GM23338 (cell line): ENCODE data around the gene FBXO11. TPM values are rescaled to one million over a fixed set of nuclear protein-coding genes. Genes with fewer than 3 reads are reported as not detected.

ENCODE experiments used
- CREB1 ChIP-seq: fragments of 250-450 bp; sonication (Bioruptor Pico); IDR thresholded peaks from 2 replicates; pipeline ENCODE4 v1.5.0; 2020; ENCODE audit warnings: low read depth, mild to moderate bottlenecking, moderate library complexity
- EZH2phosphoT487 ChIP-seq: fragments of 200-600 bp; sonication (generic); IDR thresholded peaks from one replicate; pipeline ENCODE4 v1.8.1; 2018; ENCODE audit warnings: antibody characterized with exemption; ENCODE audit not compliant: unreplicated experiment
- JUNB ChIP-seq: IDR thresholded peaks from one replicate; pipeline ENCODE4 v1.6.1; 2016; ENCODE audit warnings: antibody characterized with exemption; ENCODE audit not compliant: unreplicated experiment
- NANOG ChIP-seq: IDR thresholded peaks from 2 replicates; pipeline ENCODE4 v1.6.1; 2016; ENCODE audit warnings: antibody characterized with exemption, borderline replicate concordance
- POLR2AphosphoS5 ChIP-seq: IDR thresholded peaks from 2 replicates; pipeline ENCODE4 v1.6.1; 2016; ENCODE audit warnings: antibody characterized with exemption, low read depth
- REST ChIP-seq: IDR thresholded peaks from one replicate; pipeline ENCODE4 v1.6.1; 2018; ENCODE audit warnings: antibody characterized with exemption; ENCODE audit not compliant: unreplicated experiment
- STAT1 ChIP-seq: IDR thresholded peaks from one replicate; pipeline ENCODE4 v1.6.1; 2016; ENCODE audit warnings: antibody characterized with exemption; ENCODE audit not compliant: unreplicated experiment
- ZNF114 ChIP-seq: fragments of 250-450 bp; sonication (Bioruptor Pico); IDR thresholded peaks from 2 replicates; pipeline ENCODE4 v1.5.0; 2020; ENCODE audit warnings: mild to moderate bottlenecking, moderate library complexity
- ZNF331 ChIP-seq: fragments of 250-450 bp; sonication (Bioruptor Pico); IDR thresholded peaks from 2 replicates; pipeline ENCODE4 v1.5.0; 2020; ENCODE audit warnings: low read depth, mild to moderate bottlenecking, moderate library complexity
- polyA plus RNA-seq: library from polyadenylated mRNA; unstranded; fragments of >200 nt; fragmentation: Nextera tagmentation; extraction: Ambion mirVana; gene quantifications from 2 replicates; pipeline ENCODE4 v1.2.1, GENCODE V29; 2016
- total RNA-seq: library from RNA; depleted of rRNA; stranded (reverse); fragments of >200 nt; shearing (Covaris generic); gene quantifications from 2 replicates; pipeline ENCODE4 v1.2.3, GENCODE V29; 2014
- TF ChIP-seq, protein P1 (sequence below): fragments of 250-450 bp; sonication (Bioruptor Pico); IDR thresholded peaks from 2 replicates; pipeline ENCODE4 v1.5.0; 2020; ENCODE audit warnings: mild to moderate bottlenecking, moderate library complexity
- TF ChIP-seq, protein P2 (sequence below): IDR thresholded peaks from 2 replicates; pipeline ENCODE4 v1.6.1; 2016; ENCODE audit warnings: antibody characterized with exemption

FBXO11 gene
- total and polyA plus RNA-seq, 2 experiments from 2014 or later, result 21.5 to 52.7 TPM

- TF ChIP-seq, protein P1, sequence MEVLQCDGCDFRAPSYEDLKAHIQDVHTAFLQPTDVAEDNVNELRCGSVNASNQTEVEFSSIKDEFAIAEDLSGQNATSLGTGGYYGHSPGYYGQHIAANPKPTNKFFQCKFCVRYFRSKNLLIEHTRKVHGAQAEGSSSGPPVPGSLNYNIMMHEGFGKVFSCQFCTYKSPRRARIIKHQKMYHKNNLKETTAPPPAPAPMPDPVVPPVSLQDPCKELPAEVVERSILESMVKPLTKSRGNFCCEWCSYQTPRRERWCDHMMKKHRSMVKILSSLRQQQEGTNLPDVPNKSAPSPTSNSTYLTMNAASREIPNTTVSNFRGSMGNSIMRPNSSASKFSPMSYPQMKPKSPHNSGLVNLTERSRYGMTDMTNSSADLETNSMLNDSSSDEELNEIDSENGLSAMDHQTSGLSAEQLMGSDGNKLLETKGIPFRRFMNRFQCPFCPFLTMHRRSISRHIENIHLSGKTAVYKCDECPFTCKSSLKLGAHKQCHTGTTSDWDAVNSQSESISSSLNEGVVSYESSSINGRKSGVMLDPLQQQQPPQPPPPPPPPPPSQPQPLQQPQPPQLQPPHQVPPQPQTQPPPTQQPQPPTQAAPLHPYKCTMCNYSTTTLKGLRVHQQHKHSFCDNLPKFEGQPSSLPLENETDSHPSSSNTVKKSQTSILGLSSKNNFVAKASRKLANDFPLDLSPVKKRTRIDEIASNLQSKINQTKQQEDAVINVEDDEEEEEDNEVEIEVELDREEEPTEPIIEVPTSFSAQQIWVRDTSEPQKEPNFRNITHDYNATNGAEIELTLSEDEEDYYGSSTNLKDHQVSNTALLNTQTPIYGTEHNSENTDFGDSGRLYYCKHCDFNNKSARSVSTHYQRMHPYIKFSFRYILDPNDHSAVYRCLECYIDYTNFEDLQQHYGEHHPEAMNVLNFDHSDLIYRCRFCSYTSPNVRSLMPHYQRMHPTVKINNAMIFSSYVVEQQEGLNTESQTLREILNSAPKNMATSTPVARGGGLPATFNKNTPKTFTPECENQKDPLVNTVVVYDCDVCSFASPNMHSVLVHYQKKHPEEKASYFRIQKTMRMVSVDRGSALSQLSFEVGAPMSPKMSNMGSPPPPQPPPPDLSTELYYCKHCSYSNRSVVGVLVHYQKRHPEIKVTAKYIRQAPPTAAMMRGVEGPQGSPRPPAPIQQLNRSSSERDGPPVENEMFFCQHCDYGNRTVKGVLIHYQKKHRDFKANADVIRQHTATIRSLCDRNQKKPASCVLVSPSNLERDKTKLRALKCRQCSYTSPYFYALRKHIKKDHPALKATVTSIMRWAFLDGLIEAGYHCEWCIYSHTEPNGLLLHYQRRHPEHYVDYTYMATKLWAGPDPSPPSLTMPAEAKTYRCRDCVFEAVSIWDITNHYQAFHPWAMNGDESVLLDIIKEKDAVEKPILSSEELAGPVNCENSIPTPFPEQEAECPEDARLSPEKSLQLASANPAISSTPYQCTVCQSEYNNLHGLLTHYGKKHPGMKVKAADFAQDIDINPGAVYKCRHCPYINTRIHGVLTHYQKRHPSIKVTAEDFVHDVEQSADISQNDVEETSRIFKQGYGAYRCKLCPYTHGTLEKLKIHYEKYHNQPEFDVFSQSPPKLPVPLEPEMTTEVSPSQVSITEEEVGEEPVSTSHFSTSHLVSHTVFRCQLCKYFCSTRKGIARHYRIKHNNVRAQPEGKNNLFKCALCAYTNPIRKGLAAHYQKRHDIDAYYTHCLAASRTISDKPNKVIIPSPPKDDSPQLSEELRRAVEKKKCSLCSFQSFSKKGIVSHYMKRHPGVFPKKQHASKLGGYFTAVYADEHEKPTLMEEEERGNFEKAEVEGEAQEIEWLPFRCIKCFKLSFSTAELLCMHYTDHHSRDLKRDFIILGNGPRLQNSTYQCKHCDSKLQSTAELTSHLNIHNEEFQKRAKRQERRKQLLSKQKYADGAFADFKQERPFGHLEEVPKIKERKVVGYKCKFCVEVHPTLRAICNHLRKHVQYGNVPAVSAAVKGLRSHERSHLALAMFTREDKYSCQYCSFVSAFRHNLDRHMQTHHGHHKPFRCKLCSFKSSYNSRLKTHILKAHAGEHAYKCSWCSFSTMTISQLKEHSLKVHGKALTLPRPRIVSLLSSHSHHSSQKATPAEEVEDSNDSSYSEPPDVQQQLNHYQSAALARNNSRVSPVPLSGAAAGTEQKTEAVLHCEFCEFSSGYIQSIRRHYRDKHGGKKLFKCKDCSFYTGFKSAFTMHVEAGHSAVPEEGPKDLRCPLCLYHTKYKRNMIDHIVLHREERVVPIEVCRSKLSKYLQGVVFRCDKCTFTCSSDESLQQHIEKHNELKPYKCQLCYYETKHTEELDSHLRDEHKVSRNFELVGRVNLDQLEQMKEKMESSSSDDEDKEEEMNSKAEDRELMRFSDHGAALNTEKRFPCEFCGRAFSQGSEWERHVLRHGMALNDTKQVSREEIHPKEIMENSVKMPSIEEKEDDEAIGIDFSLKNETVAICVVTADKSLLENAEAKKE, result no peak
- TF ChIP-seq, protein P2, sequence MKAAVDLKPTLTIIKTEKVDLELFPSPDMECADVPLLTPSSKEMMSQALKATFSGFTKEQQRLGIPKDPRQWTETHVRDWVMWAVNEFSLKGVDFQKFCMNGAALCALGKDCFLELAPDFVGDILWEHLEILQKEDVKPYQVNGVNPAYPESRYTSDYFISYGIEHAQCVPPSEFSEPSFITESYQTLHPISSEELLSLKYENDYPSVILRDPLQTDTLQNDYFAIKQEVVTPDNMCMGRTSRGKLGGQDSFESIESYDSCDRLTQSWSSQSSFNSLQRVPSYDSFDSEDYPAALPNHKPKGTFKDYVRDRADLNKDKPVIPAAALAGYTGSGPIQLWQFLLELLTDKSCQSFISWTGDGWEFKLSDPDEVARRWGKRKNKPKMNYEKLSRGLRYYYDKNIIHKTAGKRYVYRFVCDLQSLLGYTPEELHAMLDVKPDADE, result no peak
- no peak for TF ChIP-seq STAT1
- no peak for TF ChIP-seq CREB1 (CRISPR knock-in tag)
- TF ChIP-seq REST, result no peak
- no peak for TF ChIP-seq EZH2phosphoT487
- no peak for TF ChIP-seq NANOG
- no peak for TF ChIP-seq ZNF331 (CRISPR knock-in tag)
- TF ChIP-seq POLR2AphosphoS5, result no peak
- no peak for TF ChIP-seq ZNF114 (CRISPR knock-in tag)
- TF ChIP-seq JUNB, result no peak
These were observed 107.7 kb downstream of the FBXO11 start (continued) for GRCh38 chr2:47798631-47799030.
